Measurements from ENCODE around the gene NR2F1-AS1.

DNA sequence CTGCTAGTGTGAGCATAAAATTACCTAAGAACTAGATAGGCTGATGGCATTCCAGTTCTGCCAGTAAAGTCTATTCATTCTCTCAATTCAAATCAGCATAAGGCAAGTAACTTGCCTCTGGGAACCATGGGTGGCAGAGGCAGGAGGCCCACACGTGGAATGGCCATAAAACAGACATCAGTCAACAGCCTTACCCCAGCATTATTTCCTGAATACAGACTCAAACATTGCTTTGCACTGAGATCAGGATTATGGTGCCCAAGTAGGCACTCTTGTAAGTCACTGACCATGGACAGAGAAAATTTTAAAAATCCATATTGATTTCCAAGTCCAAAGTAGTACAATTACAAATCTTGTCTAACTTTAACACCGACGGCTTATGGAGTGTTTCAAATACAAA is 157.7 kb downstream of the NR2F1-AS1 start:
- TF ChIP-seq NR1H2 (CRISPR knock-in tag; IDR thresholded peaks at IDR 0.05) = no peak
- TF ChIP-seq ZNF778 (CRISPR knock-in tag; IDR thresholded peaks at IDR 0.05) = no peak
- TF ChIP-seq EP300 (IDR thresholded peaks at IDR 0.05; ENCODE audit: low read length) = no peak

All from K562 (cell line).